Upper lobe of left lung (tissue), 4 donors: ENCODE measurements around the gene PRAF2.

Experiments
- EP300 ChIP-seq, 4 donors: sonication (generic); formaldehyde crosslinking; IDR thresholded peaks; one replicate each; pipeline ENCODE4 v1.5.1; 2017; ENCODE audit warnings: antibody characterized with exemption in 4 of 4, control low read depth in 2 of 4
- POLR2A ChIP-seq, 4 donors: fragments of 450-650 bp; IDR thresholded peaks; one replicate each; pipeline ENCODE4 v1.5.1; 2016 to 2017; ENCODE audit warnings: antibody characterized with exemption in 4 of 4, mild to moderate bottlenecking in 2 of 4
- POLR2AphosphoS5 ChIP-seq, 2 donors: sonication (generic); formaldehyde crosslinking; IDR thresholded peaks; one replicate each; pipeline ENCODE4 v1.5.1; 2017; ENCODE audit warnings: antibody characterized with exemption in 2 of 2
- TF ChIP-seq, protein P1 (sequence below), 6 experiments: fragments of 450-650 bp in 4 of 6; fragments of 200-600 bp in 2 of 6; sonication (generic) in 2 of 6; IDR thresholded peaks; one replicate each; pipeline ENCODE4 v1.5.1; 2016 to 2019; ENCODE audit warnings: antibody characterized with exemption in 6 of 6

DNA sequence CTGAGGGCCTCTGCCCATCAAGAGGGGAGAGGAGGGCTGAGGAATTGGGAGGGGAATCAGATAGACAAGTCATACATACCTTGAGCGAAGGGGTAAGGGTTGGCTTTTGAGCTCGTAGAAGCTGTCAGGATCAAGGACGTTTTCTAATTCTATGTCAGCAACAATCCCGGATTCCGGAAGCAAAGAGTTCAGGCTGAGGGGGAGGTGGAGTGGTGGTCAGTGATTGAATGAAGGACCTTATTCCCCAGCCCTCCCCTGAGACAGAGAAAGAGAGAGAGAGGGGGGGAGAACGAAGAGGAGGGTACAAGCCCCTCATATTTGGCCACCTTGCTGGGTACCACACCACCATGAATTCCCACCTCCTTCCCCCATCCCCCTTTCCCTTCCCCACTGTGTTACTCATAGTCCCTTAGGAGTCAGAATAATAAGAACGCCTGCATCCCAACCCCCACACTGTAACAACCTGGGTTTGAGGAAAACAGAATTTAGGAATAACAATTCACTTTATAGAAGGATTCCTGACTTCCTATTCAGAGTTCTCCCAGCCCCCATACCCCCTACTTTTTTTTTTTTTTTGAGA lies 33.3 kb downstream of the PRAF2 start:
- TF ChIP-seq POLR2A (IDR thresholded peaks at IDR 0.05): no peak
- no peak for TF ChIP-seq EP300 (IDR thresholded peaks at IDR 0.05)
- TF ChIP-seq, protein P1, sequence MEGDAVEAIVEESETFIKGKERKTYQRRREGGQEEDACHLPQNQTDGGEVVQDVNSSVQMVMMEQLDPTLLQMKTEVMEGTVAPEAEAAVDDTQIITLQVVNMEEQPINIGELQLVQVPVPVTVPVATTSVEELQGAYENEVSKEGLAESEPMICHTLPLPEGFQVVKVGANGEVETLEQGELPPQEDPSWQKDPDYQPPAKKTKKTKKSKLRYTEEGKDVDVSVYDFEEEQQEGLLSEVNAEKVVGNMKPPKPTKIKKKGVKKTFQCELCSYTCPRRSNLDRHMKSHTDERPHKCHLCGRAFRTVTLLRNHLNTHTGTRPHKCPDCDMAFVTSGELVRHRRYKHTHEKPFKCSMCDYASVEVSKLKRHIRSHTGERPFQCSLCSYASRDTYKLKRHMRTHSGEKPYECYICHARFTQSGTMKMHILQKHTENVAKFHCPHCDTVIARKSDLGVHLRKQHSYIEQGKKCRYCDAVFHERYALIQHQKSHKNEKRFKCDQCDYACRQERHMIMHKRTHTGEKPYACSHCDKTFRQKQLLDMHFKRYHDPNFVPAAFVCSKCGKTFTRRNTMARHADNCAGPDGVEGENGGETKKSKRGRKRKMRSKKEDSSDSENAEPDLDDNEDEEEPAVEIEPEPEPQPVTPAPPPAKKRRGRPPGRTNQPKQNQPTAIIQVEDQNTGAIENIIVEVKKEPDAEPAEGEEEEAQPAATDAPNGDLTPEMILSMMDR (IDR thresholded peaks at IDR 0.05): no peak
- TF ChIP-seq POLR2AphosphoS5 (IDR thresholded peaks at IDR 0.05): no peak
